ENCODE measurements around the gene TMEM204.

The TMEM204 gene

DNA sequence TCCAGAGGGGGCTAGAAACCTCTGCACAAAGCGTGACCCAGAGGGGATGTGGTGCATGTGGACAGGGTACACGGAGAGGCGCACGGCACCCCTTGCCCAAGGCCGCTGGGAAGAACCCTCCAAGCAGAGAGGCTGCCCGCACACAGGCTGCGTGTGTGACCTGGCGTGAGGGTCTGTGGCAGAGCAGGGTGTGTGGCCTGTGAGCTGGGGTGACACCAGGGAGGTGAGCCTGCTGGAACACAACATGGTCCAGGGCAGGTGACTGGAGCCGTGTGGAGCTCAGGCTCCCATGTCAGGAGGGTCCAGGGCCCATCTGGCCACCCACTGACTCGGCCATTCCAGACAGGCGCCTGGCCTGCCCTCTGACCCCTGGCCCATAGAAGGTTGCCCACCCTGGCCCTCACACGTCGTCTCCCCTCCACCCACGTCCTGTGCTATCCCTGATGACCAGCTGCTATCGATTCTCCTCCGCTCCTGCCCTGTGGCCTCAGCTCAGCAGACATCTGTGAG, 14.8 kb upstream of the TMEM204 start:
- DNase-seq (ENCODE audit: extremely low read depth in 1 of 2, low read depth in 1 of 2) = no peak

DNA sequence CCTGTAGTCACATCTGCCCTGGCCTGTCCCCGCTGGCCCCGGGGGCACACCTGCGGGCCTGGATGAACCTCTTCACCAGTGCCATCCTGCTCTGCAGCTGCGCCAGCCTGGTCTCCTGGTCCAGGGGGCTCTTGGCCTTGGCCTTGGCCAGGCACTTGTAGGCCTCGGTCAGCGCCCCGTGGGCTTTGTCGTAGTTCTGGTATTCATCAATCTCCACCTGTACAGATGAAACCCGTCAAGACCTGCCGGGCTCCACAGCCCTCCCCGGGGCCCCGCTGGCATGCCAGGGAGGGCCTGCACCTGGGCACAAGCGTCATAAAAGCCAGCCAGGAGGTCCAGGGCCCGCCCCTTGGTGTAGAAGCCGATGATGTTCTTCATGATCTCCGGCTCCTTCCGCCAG, 13.6 kb upstream of the TMEM204 start:
- DNase-seq (ENCODE audit: extremely low read depth in 1 of 2, low read depth in 1 of 2) = no peak

DNA sequence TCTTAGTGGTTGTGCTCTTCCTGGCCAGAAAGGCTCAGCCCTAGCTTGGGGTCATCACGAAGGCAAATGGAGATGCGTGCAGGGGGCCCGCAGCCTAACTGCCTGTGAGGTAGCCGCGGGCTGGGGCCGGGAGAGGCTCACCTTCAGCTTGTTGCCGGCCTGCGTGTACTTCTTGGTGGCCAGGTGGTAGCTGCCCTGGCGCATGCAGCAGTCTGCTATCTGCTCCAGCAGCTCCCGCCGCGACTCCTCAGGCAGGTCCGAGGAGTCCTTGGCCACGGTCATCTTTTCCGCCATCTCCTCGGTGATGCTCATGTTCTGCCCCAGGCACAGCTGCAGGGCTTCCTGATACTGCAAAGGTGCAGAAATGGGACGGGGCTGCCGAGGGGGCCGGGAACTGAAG, 13.0 kb upstream of the TMEM204 start:
- DNase-seq (ENCODE audit: extremely low read depth in 1 of 2, low read depth in 1 of 2) = no peak

DNA sequence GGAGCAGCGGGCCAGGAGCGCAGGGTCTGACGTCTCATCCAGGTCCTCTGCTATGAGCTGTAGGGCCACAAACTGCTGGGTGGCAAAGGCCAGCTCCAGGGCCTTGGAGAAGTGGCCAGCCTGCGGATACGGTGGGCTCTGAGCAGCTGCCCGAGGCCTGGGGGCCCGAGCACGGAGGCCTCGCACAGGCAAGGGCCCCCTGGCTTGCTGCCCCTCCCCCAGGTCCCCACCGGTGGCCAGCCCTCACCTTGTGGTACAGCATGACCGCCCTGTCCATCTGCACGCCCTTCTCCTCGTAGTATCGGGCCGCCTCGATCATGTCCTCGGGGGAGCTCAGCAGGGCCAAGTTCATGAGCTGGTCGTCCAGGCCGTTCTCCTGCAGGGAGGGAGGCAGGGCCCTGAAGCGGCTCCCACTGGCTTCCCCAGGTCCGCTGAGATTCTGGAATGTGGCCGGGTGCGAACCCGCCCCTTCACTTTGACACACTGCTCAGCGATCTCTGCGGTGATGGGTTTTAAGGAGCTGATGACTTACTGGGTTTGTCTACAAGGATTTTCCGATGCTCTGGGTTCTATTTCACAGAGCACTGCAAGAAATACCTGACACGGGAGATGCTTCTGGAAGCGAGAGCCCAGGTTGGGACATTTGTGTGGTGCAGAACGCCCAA, 9.8 kb upstream of the TMEM204 start:
- no peak for DNase-seq (ENCODE audit: extremely low read depth in 1 of 2, low read depth in 1 of 2)

DNA sequence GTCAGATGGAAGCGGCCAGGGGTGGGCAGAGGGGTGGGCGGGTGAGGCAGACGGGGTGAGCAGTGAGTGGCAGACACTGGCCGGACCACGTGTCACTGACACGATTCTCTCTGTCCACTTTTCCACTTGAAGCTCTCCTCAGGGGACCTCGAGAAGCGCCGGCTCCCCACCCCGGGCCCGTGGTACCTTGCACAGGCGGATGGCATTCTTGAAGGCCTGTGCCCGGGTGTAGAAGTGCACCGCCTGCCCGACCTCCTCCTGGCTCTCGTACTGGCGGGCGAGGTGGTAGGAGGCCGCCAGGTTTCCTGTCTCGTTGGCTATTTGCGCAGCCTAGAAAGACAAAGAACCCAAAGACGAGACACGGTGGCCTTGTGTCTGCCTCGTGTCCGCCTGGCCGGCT, 9.1 kb upstream of the TMEM204 start:
- no peak for DNase-seq (ENCODE audit: extremely low read depth in 1 of 2, low read depth in 1 of 2)

DNA sequence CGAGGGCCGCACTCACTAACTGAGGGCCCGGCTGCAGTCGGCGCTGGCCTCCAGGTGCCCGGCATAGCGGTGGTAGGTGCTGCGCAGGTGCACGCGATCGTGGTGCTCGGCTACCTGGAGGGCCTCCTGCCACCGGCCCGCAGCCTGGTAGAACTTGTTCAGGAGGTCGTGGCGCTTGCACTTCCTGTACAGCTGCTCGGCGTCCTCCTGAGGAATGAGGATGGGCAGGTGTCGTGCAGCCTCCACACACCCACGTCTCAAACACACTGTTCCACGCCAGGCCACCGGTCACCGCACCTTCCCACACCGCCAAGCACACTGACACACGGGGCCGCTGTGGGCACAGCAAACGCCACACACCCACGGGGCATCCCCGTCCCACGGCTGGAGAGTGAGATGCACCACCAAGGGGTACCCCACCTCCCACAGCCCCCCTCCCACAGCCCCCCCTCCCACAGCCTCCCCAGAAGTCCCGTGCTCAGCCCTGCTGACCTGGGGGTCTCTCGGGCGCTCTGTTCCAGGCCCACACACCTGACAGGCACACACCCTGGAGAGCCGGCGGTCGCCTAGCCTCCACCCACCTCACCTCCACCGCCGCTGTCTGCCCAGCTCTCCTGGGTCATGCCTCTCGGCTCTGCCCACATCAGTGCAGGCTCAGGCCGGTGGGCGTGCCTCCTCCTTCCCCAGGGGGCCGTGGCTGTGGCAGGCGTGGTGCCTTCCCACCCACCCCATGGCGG, 7.4 kb upstream of the TMEM204 start:
- no peak for DNase-seq (ENCODE audit: extremely low read depth in 1 of 2, low read depth in 1 of 2)

DNA sequence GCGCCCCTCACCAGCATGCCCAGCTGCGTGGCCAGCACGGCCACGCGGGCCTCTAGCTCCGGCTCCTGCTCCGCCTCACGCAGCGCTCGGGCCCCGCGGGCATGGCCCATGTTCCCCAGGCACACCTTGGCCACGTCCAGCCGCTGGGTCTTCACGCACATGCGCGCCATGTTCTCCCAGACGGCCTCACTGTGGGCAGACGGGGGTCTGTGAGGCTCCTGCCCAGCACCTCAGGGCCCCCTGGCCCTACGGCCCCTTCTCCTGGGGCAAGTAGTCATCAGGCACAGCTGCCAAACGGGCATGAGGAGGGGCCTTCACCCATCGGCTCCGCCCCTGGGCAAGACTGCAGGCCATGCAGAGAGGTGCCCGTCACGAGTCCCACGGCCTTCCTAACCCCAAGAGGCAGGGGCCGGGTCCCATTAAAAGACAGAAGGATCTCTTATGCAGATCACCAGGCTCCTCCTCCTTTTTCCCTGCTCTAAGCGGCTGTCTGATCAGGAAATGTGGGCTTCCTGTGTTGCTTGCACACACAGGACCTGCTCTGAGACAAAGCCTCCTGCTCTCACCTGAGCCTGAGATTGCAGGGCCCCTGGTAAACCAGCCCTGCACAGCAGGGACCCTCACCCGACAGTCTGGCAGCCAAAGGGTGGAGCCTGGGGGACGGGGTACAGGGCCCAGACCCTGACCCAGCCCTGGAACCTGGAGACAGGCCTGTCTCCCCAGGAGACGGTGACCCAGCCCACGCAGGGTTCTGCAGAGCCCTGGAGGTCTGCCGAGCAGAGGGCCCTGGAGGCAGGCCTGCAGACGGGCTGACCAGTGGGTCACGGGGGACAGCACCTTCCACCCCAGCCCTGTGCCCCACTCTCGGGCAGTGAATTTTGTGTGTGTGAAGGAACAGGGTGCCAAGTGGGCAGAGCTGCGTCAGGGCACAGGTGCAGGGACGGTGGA, 6.6 kb upstream of the TMEM204 start:
- no peak for DNase-seq (ENCODE audit: extremely low read depth in 1 of 2, low read depth in 1 of 2)

DNA sequence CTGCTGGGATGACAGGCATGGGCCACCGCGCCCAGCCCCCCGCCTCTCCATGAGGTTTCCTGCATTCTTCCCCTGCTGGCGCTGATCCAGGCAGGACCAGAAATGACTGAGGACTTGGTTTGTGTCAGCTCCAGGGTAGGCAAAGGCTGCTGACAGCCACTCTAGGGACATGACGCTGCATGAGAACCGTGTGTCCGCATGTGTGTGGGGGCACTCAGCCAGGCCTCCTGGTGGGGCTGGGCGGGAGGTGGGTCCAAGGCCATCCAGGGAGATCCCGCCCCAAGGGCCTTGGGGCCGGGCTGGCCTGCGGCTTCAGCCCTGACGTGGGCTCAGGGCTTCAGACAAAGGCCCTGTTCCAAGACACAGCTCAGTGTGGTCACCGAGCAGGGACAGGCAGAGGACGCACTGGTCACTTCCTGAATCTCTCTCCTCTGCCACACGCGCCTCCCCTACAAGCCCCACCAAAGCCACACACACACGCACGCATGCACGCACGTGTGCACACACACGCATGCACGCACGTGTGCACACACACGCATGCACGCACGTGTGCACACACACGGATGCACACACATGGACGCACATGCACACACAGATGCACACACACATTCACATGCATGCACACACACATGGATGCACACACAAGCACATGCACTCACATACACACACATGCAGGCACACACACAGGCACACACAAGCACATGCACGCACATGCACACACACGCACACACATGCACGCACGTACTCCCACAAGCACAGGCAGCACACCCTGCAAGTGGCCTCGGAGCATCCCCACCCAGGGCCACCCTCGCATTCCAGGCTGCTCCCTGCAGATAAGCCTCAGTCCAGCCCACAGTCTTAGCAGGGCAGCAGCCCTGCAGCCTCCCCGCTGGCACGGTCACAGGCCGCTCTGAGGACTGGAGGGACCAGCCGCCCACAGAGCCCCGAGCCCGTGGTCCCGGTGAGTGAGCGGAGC, 5.3 kb upstream of the TMEM204 start:
- no peak for DNase-seq (ENCODE audit: extremely low read depth in 1 of 2, low read depth in 1 of 2)

DNA sequence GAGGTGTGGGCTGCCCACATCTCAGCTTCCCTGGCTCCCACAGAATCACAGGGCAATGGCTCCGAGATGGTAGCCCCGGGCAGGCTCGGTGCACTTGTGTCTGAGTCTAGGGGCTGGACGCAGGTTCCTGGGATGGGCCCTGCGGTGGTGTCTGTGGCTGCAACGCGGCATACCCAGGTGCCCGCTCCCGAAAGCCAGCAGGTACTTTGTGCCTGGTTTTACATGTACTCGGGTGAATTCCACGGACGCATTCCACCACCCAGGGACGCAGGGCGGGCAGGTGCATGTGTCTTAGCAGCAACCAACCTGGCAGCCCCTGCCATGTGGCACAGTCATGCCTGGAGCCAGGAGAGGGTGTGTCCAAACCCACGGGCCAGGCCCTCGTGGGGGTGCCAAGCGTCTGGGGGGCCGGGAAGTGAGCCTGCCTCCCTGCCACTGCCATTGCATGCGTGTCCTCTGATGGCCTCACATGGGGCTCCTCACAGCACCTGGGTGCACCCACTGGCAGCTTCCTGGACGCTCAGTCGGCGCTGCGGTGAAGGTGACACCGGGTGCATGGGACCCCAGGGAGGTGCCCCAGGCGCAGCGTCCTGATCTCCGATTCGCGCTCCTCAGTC, 4.4 kb upstream of the TMEM204 start:
- DNase-seq (ENCODE audit: extremely low read depth in 1 of 2, low read depth in 1 of 2) = no peak

DNA sequence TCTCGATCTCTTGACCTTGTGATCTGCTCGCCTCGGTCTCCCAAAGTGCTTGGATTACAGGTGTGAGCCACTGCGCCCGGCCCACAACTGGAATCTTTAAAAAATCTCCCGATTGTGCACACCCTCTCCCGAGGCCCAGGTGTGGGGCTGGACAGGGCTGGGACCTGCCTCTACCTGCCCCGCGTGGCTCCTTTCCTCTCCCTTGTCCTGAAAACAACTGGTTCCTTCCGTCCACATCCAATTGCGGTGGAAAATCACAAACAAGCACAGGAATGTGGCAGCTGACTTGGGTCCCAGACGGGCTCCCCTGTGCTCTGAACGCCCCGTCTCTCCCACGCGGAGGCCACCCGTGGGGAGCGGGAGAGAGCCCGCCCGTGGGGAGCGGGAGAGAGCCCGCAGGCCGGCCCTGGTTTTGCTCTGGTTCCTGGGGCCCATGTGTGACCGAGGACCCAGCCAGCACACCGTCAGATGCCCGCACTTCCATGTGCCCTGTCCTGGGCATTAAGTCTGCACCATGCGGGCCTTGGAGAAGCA, 3.0 kb upstream of the TMEM204 start:
- DNase-seq (ENCODE audit: extremely low read depth in 1 of 2, low read depth in 1 of 2) = no peak

DNA sequence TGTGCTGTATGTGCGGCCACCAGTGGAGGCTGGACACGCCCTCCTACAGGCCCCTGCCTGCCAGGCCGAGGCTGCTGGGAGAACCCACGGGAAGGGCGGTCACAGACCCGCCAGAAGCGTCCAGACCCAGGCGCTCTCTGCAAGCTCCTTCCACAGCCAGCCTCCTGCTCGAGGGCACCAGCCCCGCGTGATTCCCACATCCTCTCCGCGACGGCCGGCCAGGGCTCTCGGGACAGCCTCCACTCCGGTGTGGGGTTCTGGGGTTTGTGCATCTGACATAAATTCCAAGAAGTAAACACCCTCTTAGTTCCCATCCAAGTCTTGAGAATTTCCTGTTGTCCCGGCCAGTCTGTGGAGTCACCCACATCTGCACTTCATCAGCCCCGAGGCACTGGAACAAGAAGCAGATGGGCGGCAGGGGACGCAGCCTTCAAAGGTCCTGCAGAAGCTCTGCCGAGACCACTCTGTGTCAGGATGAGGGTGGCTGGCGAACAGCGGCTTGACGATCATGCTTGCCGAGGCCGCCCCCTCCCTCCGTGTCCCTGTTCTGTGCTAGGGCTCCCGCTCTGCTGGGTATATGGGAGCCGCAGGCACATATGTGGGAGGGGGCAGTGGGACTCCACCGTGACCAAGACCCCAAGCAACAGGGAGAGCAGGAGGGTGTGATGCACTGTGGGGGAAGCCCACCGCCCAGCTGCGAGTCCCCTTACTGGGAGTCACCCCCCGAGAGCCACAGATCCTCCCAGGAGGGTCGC, 2.4 kb upstream of the TMEM204 start:
- no peak for DNase-seq (ENCODE audit: extremely low read depth in 1 of 2, low read depth in 1 of 2)

DNA sequence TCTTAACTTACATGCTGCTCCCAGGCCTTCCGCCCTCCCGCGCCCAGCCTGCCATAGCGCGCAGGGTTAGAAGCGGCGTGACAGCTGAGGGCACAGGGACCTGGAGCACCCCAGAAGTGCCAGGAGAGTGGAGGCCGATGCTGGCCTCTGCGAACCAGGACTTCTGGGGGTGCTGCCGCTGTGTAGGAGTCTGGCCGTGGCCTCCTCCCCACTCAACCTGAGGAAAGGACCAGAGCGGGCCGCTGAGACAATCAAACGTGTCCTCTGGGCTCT, 1.9 kb upstream of the TMEM204 start:
- no peak for DNase-seq (ENCODE audit: extremely low read depth in 1 of 2, low read depth in 1 of 2)

DNA sequence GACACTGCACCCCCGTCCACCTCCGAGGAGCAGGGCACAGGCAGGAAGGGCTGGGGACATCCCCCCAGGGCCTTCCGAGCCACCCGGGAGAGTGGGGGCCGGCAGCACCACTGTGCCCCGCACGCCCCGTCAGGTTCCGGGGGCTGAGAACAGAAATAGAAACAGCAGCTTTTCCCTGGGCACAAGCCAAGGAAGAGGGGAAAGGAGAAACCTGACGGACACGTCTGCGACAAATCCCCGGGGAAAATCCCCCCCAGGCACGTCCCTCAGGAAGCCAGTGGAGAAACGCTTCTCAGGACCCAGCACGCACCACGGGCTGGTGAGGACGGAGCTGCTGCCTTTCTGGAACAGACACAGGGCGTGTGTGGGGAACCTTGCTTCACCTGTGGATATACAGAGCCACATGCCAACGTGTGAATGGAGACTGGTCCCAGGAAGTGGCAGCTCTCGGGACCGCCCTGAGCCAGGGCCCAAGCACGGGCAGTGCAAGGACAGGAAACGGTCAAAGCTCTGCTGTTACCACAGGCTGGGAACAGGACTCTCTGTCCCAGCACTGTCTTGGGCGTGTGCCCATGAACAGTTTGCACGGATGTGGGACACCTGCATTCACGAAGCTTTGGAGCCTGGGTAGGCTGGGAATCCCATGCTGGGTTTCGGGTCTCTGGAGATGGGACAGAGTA, 1.2 kb upstream of the TMEM204 start:
- no peak for DNase-seq (ENCODE audit: extremely low read depth in 1 of 2, low read depth in 1 of 2)

DNA sequence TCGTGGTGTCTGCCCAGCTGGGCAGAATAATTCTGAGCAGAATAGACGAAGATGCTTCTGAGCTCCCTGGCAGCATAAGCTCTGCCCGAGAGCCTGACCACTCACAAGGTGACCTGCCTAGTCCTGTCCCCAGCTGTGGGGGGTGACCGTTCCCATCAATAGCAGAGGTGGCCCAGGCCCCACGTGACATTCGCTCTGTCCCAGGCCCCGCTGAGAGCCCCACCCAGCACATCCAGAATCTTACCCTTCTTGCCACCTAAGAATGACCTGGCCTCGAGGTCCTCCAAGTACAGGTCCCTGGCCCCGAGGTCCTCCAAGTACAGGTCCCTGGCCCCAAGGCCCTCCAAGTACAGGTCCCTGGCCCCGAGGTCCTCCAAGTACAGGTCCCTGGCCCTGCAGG, 695 bp upstream of the TMEM204 start:
- DNase-seq (ENCODE audit: extremely low read depth in 1 of 2, low read depth in 1 of 2) = no peak

DNA sequence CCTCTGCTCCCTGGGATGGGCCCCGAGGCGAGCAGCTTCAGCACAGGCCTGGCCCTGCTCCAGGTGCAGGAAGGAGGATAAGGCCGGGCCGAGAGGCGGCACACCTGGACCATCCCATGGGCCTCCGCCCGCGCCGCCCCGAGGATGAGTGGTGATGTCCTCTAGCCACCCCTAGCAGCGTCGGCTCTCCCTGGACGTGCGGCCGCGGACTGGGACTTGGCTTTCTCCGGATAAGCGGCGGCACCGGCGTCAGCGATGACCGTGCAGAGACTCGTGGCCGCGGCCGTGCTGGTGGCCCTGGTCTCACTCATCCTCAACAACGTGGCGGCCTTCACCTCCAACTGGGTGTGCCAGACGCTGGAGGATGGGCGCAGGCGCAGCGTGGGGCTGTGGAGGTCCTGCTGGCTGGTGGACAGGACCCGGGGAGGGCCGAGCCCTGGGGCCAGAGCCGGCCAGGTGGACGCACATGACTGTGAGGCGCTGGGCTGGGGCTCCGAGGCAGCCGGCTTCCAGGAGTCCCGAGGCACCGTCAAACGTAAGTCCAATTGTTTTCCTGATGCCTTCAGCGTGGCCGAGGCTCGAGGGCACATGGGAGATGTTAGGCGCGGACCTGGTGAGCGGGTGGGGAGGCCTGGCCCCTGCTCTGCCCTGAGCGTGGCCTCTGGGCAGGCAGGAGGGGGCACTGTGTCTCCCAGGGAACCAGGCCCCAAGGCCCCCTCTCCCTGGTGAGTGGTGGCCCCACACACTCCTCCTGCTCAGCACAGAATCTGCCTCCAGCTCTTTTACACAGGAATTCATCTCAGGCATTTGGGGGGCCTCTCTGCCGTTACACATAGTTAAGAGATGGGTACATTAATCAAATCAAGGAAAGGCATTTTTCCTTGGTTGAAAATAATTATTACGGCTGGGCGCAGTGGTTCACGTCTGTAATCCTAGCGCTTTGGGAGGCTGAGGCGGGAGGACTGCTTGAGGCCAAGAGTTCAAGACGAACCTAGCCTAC, 855 bp downstream of the TMEM204 start:
- no peak for DNase-seq (ENCODE audit: extremely low read depth in 1 of 2, low read depth in 1 of 2)

DNA sequence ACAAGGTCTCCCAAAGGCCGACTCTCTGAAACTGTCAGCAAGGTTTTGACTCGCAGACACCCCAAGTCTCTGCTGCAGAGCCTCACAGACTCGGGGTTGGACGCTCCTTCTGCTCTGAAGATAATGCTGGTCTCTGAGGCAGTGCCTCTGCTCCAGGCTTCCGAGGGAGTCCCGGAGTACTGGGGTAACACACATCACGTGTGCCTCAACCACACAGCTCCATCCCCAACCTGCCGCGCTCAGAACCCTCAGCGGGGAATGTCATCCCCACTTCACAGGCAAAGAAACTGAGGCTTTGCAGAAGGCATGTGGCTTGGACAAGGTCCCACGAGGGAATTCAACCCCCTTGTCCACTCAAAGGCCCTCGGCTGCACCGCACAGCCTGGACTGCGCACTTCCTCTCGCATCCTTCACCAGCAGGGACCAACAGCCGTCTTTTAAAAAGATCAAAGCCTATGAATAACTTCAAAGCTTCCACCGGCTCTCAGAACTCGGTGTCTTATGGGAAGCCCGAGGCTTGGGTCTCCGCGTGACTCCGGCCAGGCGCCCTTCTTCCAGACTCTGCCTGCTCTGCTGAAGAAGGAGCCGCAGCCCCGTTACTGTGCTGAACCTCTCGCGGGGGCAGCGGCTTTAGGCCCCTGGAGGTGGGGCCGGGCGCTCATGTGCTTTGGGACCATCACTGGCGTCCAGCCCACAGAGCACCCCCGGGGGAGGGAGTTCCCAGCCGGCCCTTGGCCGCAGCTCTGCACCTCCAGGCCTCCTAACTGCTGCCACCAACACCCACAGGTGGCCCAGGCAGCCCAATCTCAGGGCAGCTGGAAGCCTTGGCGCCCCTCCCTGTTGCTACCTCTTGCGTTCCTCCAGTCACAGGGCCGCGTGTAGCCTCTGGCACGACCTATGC, 2.2 kb downstream of the TMEM204 start:
- DNase-seq (ENCODE audit: extremely low read depth in 1 of 2, low read depth in 1 of 2) = no peak
